ENCODE data around the gene SHROOM3. TPM values are rescaled to one million over a fixed set of nuclear protein-coding genes. Genes with fewer than 3 reads are reported as not detected.

SHROOM3 gene
- total RNA-seq, 4 donors from 2014 or later = 44.4 to 101 (median 88.5) TPM

- H3K9me3 ChIP-seq = no peaks in the 10 kb centered on the region
- intact Hi-C loops (cut with DNase I) = no loop called here
- no peaks in the 10 kb centered on the region for H3K27me3 ChIP-seq
- no peak for TF ChIP-seq POLR2AphosphoS5 (IDR thresholded peaks at IDR 0.05)
- no peak for TF ChIP-seq POLR2A (IDR thresholded peaks at IDR 0.05; ENCODE audit: low read depth)
- no peak for TF ChIP-seq EP300 (IDR thresholded peaks at IDR 0.05)
- H3K4me3 ChIP-seq = peak overlapping the region in 1 of 4 donors; percentile 3
- H3K4me1 ChIP-seq = peaks cover 25 to 54% (median 39%) of the 10 kb centered on the region in 4 donors
- no peak for DNase-seq (ENCODE audit: extremely low spot score)
- no peaks in the 10 kb centered on the region for H3K36me3 ChIP-seq
- peak overlapping the region; percentile 73 to 81 (median 79) for H3K27ac ChIP-seq (replicated peaks in 1 of 4)
- 36% methylated on average over 6 of the region's 6 CpGs for WGBS
These were observed 155.8 kb downstream of the SHROOM3 start for GRCh38 chr4:76590798-76591281.

- intact Hi-C loops (cut with DNase I) = no loop called here
- Histone ChIP-seq H3K4me3 (no peak overlapping the region), H3K36me3 (no peaks in the 10 kb centered on the region), H3K9me3 (no peaks in the 10 kb centered on the region), H3K27me3 (no peaks in the 10 kb centered on the region), H3K27ac (replicated peaks in 1 of 4) (peak overlapping the region in 3 of 4 donors; percentile 78 to 81 (median 80)), H3K4me1 (peaks cover 25 to 45% (median 33%) of the 10 kb centered on the region in 4 donors)
- no peak for DNase-seq (ENCODE audit: extremely low spot score)
- TF ChIP-seq EP300 (IDR thresholded peaks at IDR 0.05) (no peak), POLR2A (IDR thresholded peaks at IDR 0.05; ENCODE audit: low read depth) (no peak), POLR2AphosphoS5 (IDR thresholded peaks at IDR 0.05) (no peak), CTCF (IDR thresholded peaks at IDR 0.05) (no peak)
- 69% methylated on average over 3 of the region's 3 CpGs for WGBS
These were observed 157.0 kb downstream of the SHROOM3 start for GRCh38 chr4:76591992-76592391.

GRCh38 chr4:76592460-76592859 lies 157.4 kb downstream of the SHROOM3 start:
- no peak overlapping the region for H3K4me3 ChIP-seq
- peaks cover 25 to 41% (median 33%) of the 10 kb centered on the region in 4 donors for H3K4me1 ChIP-seq
- H3K36me3 ChIP-seq = no peaks in the 10 kb centered on the region
- no peaks in the 10 kb centered on the region for H3K27me3 ChIP-seq
- 95% methylated on average over 6 of the region's 6 CpGs for WGBS
- TF ChIP-seq POLR2AphosphoS5 (IDR thresholded peaks at IDR 0.05) (no peak), CTCF (IDR thresholded peaks at IDR 0.05) (no peak), EP300 (IDR thresholded peaks at IDR 0.05) (no peak), POLR2A (IDR thresholded peaks at IDR 0.05; ENCODE audit: low read depth) (no peak)
- no peak overlapping the region for H3K27ac ChIP-seq (replicated peaks in 1 of 4)
- DNase-seq (ENCODE audit: extremely low spot score) = no peak
- intact Hi-C loops (cut with DNase I) = no loop called here
- H3K9me3 ChIP-seq = no peaks in the 10 kb centered on the region

- no peak for DNase-seq (ENCODE audit: extremely low spot score)
- intact Hi-C loops (cut with DNase I) = no loop called here
- Histone ChIP-seq H3K4me3 (no peak overlapping the region), H3K27ac (replicated peaks in 1 of 4) (no peak overlapping the region), H3K9me3 (no peaks in the 10 kb centered on the region), H3K36me3 (no peaks in the 10 kb centered on the region), H3K4me1 (peaks cover 20 to 28% (median 25%) of the 10 kb centered on the region in 4 donors), H3K27me3 (no peaks in the 10 kb centered on the region)
- TF ChIP-seq POLR2A (IDR thresholded peaks at IDR 0.05; ENCODE audit: low read depth) (no peak), POLR2AphosphoS5 (IDR thresholded peaks at IDR 0.05) (no peak), CTCF (IDR thresholded peaks at IDR 0.05) (no peak), EP300 (IDR thresholded peaks at IDR 0.05) (no peak)
- WGBS = 91% methylated on average over 2 of the region's 2 CpGs
These were observed 159.1 kb downstream of the SHROOM3 start for GRCh38 chr4:76594173-76594572.

- intact Hi-C loops (cut with DNase I) = no loop called here
- Histone ChIP-seq H3K27ac (replicated peaks in 1 of 4) (no peak overlapping the region), H3K27me3 (no peaks in the 10 kb centered on the region), H3K36me3 (no peaks in the 10 kb centered on the region), H3K4me3 (no peak overlapping the region), H3K9me3 (no peaks in the 10 kb centered on the region), H3K4me1 (peaks cover 8 to 18% (median 12%) of the 10 kb centered on the region in 4 donors)
- 100% methylated on average over 1 of the region's 1 CpG for WGBS
- no peak for TF ChIP-seq POLR2A (IDR thresholded peaks at IDR 0.05; ENCODE audit: low read depth)
- no peak for TF ChIP-seq CTCF (IDR thresholded peaks at IDR 0.05)
- no peak for TF ChIP-seq EP300 (IDR thresholded peaks at IDR 0.05)
- TF ChIP-seq POLR2AphosphoS5 (IDR thresholded peaks at IDR 0.05) = no peak
- DNase-seq (ENCODE audit: extremely low spot score) = no peak
These were observed 160.4 kb downstream of the SHROOM3 start for GRCh38 chr4:76595435-76595834.

All from esophagus muscularis mucosa (tissue), 4 donors.